HG03108 (cell line): ENCODE data around the gene C7orf33.
"Not testable (repeated sequence)": the region's sequence is repeated elsewhere in the genome, so short reads cannot be mapped to it uniquely, and the experiment has no call there.

Source experiments
- ATAC-seq: cut with Tn5 transposase; IDR thresholded peaks from one replicate; pipeline ENCODE4 v1.9.1; 2021; ENCODE audit warnings: moderate library complexity; ENCODE audit not compliant: unreplicated experiment

The C7orf33 gene

GRCh38 chr7:148590471-148590870 is at the start of gene C7orf33:
C7orf33 (plus strand) TSS chr7:148590766; CDS start chr7:148590926, 160 bp downstream.
- ATAC-seq: no peak

GRCh38 chr7:148541891-148542504 is 48.6 kb upstream of the C7orf33 start:
- ATAC-seq: no peak

GRCh38 chr7:148543302-148543701 is 47.3 kb upstream of the C7orf33 start:
- no peak for ATAC-seq

GRCh38 chr7:148545172-148545571 is 45.4 kb upstream of the C7orf33 start:
- no peak for ATAC-seq

GRCh38 chr7:148545932-148546331 is 44.6 kb upstream of the C7orf33 start:
- no peak for ATAC-seq

GRCh38 chr7:148546857-148547256 is 43.7 kb upstream of the C7orf33 start:
- ATAC-seq: no peak

GRCh38 chr7:148547951-148548350 is 42.6 kb upstream of the C7orf33 start:
- no peak for ATAC-seq

- no peak for ATAC-seq
Observed at GRCh38 chr7:148553979-148554378, 36.6 kb upstream of the C7orf33 start.

GRCh38 chr7:148556892-148557291 is 33.7 kb upstream of the C7orf33 start:
- no peak for ATAC-seq

GRCh38 chr7:148558914-148559313 is 31.7 kb upstream of the C7orf33 start:
- ATAC-seq: no peak

GRCh38 chr7:148561099-148561498 is 29.5 kb upstream of the C7orf33 start:
- ATAC-seq: no peak

GRCh38 chr7:148563583-148564274 is 26.8 kb upstream of the C7orf33 start:
- ATAC-seq: no peak

GRCh38 chr7:148564275-148564951 is 26.2 kb upstream of the C7orf33 start:
- ATAC-seq: peak; percentile 83

- ATAC-seq: no peak
Observed at GRCh38 chr7:148566736-148567135, 23.8 kb upstream of the C7orf33 start.

GRCh38 chr7:148567524-148567923 is 23.0 kb upstream of the C7orf33 start:
- no peak for ATAC-seq

- no peak for ATAC-seq
Observed at GRCh38 chr7:148570510-148570909, 20.1 kb upstream of the C7orf33 start.

GRCh38 chr7:148570973-148571372 is 19.6 kb upstream of the C7orf33 start:
- not testable (repeated sequence) for ATAC-seq

- no peak for ATAC-seq
Observed at GRCh38 chr7:148571381-148571780, 19.2 kb upstream of the C7orf33 start.

- ATAC-seq: no peak
Observed at GRCh38 chr7:148572067-148572522, 18.5 kb upstream of the C7orf33 start.

GRCh38 chr7:148573581-148573980 is 17.0 kb upstream of the C7orf33 start:
- not testable (repeated sequence) for ATAC-seq

GRCh38 chr7:148575640-148576411 is 14.7 kb upstream of the C7orf33 start:
- ATAC-seq: peak; percentile 87
